Suppressor macrophage treated with lipopolysaccharide for 4 hours (primary cell): ENCODE results near the gene ST6GALNAC3.

Source experiments
- DNase-seq: peaks from one replicate; pipeline ENCODE4 v3.0.0-alpha.2; 2020

The ST6GALNAC3 gene

DNA sequence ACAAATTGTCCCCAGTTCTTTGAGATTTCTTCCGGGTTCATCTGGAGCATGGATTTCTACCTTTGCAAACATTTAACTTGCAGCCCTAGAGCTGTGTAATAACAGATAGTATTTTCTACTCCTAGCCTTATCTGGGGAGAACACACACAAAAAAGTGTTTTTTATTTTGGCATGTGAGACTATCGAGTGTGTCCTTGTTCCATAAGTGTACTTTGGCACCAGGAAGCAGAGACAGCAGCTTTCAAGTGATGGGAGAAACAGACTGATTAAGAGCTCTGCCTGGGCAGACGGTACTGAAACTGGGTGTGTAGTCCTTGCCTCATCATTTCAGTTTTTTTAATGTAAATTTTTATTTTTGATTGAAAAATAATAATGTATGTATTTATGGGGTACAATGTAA lies 297.4 kb downstream of the ST6GALNAC3 start:
- no peak for DNase-seq

DNA sequence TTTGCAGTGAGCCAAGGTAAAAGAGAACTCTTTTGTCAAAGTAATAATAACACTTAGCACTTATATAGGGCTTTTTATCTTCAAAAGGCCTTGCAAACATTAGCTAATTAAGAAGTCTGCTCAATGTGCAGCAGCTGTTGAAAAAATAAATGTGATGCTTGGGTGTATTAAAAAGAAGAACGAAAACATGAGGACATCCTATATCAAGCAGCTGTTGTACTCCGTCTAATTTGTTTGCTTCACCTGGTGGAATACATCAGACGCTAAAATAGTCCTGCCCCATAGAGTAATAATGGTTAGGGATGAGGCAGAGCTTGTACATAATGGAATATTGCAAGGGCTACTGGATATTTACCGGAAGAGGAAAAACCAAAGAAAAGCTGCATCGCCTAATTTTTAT lies 299.5 kb downstream of the ST6GALNAC3 start:
- DNase-seq, result no peak

DNA sequence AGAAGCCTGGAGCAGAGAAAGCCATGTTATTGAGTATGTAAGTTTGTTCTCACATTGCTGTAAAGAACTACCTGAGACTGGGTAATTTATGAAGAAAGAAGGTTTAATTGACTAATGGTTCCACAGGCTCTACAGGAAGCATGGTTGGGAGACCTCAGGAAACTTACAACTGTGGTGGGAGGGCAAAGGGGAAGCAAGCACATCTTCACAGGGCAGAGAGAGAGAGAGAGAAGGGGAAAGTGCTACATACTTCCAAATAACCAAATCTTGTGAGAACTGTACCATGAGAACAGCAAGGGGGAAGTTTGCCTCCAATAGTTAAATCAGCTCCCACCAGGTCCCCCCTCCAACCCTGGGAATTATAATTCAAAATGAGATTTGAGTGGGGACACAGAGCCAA lies 302.7 kb downstream of the ST6GALNAC3 start:
- DNase-seq, result no peak

DNA sequence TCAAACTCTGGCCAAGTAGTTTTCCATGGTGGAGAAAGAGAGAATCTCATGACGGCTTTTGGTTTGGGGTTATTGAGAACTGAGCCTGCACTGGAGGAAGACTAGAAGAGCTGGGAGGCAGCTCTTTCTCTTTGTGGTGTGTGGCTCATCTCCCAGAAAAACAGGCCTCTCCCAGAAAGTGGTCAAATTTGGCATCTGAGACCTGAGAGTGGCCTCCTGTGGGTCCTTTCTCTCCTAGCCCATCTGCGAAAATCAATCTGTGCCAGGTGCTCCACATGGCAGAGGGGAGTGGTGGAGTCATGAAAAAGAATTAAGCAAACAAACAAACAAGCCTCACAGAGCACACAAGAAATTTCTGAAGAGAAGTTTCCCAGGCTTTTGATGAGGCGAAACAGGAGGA lies 305.0 kb downstream of the ST6GALNAC3 start:
- no peak for DNase-seq

DNA sequence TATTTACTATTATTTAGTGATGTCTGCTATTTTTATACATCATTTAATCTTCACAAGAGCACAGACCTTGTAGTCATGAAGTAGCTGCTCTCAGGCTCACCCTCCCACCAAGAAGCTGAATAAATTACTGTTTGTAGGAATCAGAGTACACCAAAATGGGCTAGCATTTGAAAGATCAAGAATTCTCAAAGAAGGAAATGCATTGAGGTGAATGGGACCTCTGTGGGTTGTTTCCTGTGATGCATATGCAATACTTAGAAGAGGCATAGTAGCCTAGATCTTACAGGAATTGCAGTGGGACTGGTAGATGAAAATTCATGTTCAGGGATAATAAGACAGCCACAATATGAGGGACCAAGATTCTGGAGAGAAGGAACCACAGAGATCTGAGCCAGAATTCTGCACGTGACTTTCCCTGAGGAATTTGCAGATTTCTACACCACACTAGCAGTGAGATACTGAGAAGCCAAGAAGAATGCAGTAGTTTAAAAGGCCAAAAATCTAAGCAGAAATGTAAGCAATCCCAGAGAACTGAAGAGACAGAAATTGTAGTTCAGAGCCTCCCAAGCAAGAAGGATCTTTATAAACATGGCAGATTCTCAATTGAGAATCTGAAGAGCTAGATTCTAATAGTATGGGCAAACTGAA lies 307.0 kb downstream of the ST6GALNAC3 start:
- DNase-seq, result no peak

DNA sequence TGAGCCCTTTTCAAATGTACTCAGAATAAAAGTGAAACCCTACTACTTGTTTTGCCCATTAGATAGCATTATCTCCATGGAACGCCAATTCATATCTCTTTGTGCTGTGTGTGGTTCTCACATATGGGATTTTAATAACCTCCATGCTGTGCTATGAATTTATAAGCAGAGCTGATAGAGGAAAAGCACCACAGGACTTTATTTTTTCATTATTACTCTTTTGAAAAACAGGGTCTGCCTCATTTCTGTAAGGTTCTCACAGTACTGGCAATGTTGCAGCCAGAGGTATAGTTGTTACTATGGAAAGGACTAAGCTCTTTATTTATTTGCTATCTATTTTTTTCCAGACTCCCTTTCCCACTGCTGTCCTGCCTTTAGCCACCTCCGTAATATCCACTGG lies 313.7 kb downstream of the ST6GALNAC3 start:
- DNase-seq, result no peak

DNA sequence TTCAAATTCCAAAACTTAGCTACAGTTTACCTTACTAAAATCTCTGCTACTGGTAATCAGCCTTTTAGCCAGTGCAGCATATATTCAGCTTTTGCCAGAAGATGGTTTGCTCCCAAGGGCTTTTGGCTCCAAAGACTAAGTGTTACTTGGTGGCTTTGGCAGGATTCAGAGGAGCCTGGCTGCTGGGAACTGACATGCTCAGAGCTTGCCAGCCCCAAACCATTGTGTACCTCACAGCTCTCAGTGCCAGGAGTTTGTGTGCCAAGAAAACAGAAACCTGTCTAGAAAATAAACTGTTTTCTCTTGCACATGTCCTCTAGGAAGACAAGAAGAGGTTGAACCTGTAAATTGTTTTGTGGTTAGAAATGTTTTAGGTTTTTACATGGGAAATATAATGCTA lies 315.9 kb downstream of the ST6GALNAC3 start:
- no peak for DNase-seq

DNA sequence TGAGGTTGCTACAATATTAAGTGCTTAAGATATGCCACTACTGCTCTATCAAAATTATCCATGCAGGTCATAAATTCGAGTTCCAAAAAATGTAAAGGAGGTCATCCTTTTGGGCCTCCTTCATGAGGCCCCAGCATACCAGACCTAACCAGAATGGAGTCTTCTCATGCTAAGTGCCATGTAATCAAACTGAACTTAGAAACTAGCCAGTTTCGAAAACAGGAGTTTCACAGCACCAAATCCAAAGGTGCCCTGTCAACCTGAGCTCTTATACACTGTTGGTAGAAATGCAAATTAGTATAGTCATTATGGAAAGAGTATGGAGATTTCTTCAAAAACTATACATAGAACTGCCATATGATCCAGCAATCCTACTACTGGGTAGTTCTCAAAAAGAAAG lies 320.5 kb downstream of the ST6GALNAC3 start:
- DNase-seq, result no peak

DNA sequence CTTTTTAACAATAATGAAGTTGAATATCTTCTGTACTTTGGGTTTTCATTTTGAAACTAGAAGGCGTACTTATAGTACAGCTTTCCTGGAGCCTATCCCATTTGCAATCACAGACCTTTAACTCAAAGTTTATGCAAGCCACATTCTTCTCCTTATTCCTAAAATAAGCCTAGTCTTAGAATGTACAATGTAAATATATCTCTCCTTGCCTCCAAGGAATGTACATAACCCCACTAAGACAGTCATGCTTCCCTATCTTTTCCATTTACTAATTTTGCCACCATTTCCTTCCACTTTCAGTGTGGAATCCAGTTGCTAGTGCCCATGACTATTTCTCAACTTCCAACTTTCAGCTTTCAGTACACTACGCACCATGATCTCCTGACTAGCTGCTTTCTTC lies 327.6 kb downstream of the ST6GALNAC3 start:
- DNase-seq, result no peak

DNA sequence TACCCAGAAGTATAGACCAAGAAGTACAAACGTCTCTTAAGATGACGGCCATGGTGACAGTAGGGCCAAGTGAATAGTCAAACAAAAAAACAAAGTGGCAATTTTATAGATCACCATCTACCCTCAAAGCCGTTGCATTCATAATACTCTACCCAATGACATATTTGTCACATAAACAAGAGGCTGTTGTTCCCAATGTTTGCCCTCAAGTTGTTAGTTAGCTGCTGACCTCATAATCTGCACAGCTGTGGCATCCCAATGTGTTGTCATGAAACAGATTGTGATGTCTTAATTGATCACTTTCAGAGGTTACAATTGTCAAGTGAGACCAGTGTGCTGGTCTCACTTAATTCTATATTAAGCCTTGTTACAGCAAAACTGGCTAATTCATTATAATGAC lies 333.8 kb downstream of the ST6GALNAC3 start:
- no peak for DNase-seq

DNA sequence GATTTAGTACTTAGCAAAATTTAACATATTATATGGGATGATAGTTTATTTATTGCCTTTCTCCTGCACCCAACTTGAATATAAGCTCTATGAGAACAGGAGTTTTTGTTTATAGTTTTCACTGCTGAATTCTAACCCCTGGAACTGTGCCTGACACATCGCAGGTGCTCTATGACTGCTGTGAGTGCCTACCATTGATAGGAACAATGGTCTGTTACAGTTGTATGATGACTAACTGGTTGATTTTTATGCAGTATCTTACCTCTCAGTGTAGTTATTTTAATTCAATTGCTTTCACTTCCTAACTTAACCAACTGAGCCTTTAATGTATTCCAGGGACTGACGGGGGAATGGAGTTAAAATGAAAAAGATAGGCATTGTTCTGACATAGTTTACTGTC lies 336.0 kb downstream of the ST6GALNAC3 start:
- DNase-seq, result no peak

DNA sequence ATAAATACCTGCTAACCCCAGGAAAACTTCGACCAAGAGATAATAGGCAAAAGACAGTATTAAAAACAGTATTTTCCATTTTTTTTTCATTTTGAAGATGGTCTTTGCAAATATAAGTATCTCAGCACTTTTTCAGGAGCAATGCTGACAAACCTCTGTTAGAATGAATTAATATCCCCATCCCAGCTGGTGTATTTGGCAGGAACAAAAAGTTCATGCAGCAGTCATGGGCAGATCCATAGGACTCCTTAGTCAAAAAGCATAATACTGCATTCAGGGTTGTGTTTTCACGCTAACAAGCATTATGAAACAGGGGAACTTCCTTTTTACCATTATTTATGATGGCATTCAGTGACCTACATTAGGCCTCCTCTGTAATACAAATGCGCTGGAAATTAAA lies 344.0 kb downstream of the ST6GALNAC3 start:
- DNase-seq, result no peak

DNA sequence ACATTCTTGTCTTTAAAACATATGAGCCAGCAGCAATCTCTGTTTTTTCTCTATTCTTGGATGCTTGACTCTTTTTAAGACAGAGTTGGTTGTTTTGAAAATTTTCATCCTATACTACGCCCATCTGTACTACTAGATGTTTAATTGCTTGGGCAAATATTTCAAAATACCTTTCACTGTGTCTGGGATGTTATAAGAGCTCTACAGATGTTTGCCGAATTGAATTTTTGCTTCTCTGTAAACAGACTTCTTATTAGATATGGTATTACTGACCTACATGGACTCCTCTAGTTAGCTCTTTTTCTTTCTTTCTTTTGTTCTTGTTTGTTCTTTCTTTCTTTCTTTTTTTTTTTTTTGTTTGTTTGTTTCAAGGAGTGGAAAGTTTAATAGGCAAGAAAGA lies 345.1 kb downstream of the ST6GALNAC3 start:
- no peak for DNase-seq

DNA sequence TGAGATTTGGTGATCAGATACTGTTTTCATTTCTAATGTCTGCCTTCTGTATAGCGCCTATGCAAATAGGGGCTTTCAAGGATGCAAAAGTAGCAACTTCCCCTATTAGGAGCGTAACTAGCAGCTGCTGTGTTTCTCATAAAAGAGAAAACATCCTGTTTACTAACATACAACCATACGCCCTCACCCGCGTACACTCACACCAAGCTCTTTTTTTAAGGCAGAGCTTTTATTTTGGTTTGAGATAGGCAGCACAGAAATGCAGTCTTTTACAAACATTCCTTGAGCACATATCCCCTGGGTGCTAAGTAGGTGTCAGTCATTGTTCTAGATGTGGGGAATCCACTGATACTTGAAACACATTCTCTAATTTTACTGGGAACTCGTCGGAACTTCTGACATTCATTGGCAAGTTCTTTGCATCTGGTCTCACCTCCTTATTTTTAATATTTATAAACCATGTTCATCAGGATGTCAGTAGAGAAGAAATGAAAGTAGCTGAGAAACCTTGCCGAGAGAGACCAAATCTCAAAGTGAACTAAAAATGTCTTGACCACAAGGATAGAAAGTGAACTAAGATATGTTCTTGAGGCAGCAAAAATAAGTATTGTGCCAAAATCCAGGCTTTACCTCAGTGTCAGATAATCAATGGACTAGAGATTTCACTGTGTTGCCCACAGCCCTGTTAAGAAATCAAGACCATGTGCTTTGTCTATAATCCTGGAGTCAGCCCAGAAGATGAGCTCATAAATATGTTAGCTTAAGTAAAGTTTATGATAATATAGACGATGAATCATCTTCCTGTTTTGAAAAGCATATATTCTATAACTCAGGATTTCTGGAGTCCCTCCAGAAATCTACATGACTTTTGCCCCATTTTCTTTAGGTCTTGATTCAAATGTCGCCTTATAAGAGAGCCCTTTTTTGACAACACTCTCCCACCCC lies 350.9 kb downstream of the ST6GALNAC3 start:
- DNase-seq, result peak; percentile 15

DNA sequence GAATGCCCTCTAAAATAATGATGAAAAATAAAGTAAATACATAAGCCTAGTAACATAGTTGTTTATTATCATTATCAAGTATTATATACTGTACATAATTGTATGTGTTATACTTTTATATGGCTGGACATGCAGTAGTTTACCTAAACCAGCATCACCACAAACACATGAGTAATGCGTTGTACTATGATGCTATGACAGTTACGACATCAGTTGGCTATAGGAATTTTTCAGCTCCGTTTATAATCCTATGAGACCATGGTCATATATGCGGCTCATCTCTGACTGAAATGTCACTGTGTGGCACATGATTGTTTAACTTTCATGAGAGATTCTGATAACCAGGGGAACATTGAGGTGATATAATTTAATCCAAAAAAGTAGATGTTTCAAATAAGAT lies 352.1 kb downstream of the ST6GALNAC3 start:
- no peak for DNase-seq

DNA sequence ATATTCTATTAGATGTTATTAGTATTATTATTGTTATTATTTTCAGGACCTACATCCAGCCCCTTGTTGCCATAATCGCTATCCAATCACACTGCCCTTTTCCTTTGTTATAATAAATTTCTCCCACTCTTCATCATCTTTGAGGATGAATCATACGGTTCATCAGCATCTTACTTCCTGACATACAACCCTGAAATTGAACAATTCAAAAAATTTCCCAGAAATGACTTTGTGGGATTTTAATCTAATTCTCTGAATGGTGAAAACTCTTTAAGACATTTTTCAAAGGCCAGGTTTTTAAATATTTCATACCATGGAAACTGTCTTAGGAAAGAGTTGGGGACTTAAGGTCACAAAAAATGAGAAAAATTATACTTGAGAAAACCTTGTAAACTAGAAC lies 353.5 kb downstream of the ST6GALNAC3 start:
- DNase-seq, result no peak

DNA sequence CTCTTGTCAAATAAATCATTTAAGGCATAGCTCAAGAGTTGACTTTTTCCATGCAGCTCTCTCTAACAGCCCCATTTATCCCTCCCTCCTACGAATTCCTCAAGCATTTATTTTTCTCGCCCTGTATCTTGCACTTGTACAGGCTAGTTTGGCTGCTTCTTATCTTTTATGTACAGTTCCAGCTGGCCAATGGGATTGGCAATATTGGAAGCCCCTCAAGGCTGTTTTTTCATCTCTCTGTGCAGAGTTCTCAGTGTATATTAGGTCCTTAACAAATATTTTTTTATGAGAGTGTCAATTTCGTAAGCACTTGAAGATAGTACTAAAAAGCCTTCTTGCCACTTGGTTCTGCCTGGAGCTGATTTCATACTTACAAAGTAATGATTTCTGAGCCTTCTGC lies 356.0 kb downstream of the ST6GALNAC3 start:
- DNase-seq, result no peak

DNA sequence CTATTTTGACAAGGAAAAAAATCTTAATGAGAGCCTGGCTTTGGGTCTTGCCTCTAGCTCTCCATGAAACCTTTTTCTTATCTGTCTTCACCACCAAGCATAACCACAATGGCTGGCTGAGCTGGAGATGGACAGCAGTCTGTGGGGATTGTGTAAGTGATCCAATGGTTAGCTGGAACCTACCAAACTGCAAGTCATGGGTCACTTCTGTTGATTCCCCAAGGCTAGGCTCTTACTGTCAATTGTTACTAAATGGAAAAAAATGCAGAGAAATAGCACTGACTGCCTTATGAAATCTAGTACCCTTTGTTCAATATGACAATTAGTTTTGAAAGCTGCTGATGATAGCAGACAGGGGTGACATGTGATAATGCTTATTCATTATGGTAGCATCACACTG lies 359.0 kb downstream of the ST6GALNAC3 start:
- no peak for DNase-seq

DNA sequence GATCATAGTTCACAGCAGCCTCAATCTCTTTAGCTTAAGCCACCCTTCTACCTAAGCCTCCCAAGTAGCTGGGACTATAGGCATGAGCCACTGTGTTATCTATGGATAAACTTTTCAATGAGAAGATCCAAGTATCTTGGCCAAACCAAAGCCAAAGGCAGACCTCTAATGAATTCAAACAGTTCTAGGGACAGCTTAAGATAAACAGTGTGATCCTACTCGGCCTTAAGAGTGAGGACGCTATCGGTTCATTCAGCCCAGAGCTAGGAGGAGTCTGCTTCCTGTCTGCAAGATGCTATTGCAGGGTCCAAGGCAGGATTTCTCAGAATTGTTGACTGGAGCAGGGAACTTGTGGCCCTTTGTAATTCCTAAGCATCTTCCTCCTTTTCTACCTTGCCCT lies 368.7 kb downstream of the ST6GALNAC3 start:
- no peak for DNase-seq

DNA sequence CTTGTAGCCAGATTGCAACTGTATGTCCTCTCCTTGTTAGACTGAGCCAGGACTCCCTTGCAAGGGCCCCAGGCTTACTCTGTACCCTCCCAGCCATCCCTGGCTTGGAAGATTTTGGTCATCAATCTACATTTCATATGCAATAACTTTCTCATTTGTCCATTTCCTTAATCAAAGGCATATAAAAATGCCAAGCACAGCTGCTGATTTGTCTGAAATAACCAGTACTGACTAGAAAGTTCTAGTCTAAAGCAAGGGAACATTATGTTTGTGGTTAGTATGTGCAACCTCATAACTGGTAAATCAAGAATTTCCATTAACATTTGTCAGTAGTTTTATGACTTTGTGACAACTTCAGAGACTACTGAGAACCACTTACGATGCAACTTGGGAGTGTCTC lies 370.2 kb downstream of the ST6GALNAC3 start:
- DNase-seq, result no peak

DNA sequence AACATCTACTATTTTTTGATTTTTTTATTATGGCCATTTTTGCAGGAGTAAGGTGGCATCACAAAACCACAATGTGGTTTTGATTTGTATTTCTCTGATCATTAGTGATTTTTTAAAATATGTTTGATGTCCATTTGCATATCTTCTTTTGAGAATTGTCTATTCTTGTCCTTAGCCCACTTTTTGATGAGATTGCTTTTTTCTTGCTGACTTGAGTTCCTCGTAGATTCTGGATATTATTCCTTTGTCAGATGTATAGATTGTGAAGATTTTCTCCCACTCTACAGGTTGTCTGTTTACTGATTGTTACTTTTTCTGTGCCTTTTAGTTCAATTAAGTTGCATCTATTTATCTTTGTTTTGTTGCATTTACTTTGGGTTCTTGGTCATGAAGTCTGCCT lies 375.7 kb downstream of the ST6GALNAC3 start:
- no peak for DNase-seq

DNA sequence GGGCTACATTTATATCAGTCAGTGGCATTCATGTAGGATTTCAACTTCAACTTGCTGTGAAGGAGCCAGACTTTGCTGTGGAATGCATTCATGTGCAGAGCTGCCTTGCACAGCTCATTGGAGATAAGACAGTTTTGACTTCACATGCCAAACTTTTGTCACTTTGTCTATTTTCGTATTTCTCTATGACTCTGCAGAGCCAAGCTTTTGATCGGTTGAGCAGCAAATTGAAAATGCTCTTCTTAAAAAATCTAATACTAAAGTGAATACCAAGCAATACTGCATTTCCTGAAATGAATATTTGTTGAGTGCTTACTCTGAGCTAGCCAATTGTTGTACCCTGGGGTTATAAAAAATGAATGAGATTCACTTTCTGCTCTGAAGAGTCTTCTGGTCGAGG lies 388.7 kb downstream of the ST6GALNAC3 start:
- no peak for DNase-seq

DNA sequence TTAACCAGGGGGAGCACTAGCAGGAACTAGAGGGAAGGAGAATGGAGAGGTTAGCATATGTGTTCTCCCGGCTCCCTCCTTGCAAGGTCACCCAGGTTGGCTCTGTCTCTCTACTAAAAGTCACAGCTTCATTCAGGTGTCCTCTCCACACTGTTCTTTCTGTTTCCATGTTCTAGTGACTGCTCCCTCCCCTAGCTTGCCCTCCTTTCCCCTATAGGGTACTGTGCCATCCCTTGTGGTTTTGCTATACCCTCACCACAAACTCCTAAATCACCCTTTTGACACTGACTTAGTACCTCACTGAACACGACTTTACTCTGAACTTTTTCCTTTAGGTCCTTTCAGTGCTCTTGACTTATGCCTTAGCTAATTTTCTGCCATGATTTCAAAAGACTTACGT lies 389.3 kb downstream of the ST6GALNAC3 start:
- no peak for DNase-seq

DNA sequence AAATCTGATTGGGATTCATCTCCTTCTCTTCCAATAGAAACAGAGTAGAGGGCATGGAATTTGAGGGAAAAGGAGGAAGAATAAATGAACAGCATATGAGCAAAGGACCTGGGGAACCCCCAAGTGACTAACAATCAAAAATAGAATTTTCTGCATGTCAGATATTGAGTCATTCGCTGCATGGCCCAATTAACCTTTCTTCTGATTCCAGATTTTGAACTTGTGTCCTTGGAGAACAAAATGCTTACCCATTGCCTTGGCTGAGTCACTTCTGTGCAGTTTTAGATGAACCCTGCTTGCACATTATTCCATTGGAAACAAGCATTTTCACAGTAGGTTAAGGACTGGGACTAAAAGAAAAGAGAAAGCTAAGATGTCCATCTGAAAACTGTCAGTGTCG lies 390.5 kb downstream of the ST6GALNAC3 start:
- DNase-seq, result peak; percentile 54

DNA sequence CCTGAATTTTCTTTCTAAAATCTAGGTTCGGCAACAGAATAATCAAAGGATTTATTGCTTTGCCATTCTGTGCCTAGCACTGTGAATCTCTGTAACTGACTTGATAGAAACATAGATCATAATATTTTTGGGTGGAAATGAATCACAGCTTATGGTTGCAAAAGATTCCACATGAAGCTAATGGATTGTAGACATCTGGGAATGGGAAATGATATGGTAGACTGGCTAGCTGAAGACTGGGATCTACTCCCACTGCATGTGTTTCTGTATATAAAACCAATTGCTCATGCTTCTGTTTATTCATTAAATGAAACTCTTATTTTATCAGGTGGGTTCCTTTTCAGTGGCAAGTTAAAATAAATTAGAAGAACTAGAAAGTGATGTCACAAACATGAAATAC lies 395.6 kb downstream of the ST6GALNAC3 start:
- no peak for DNase-seq
